Measurements from ENCODE around the gene CCR9.
A peak's percentile ranks its signal among the peaks of the same experiment; 100 is the strongest.

CCR9 gene

GRCh38 chr3:45904931-45905330 is 18.6 kb downstream of the CCR9 start:
- no peak for TF ChIP-seq ZBTB7A (IDR thresholded peaks at IDR 0.05; ENCODE audit: low read depth)
- TF ChIP-seq EGR1 (IDR thresholded peaks at IDR 0.05): no peak
- TF ChIP-seq MAX (IDR thresholded peaks at IDR 0.05): no peak
- TF ChIP-seq REST (IDR thresholded peaks at IDR 0.05; ENCODE audit: low read depth): no peak
- no peak for TF ChIP-seq CEBPB (IDR thresholded peaks at IDR 0.05)
- no peak for TF ChIP-seq TCF12 (IDR thresholded peaks at IDR 0.05; ENCODE audit: low read depth)
- TF ChIP-seq TAF1 (IDR thresholded peaks at IDR 0.05; ENCODE audit: low read depth): no peak
- no peak for TF ChIP-seq RAD21 (IDR thresholded peaks at IDR 0.05; ENCODE audit: low read depth)
- no peak for TF ChIP-seq CREB1 (IDR thresholded peaks at IDR 0.05; ENCODE audit: low read depth)
- TF ChIP-seq FOXM1 (IDR thresholded peaks at IDR 0.05; ENCODE audit: borderline replicate concordance, low read depth): no peak
- no peak for TF ChIP-seq TEAD4 (IDR thresholded peaks at IDR 0.05)
- no peak for TF ChIP-seq USF1 (IDR thresholded peaks at IDR 0.05)
- TF ChIP-seq NFIC (IDR thresholded peaks at IDR 0.05): no peak
- no peak for TF ChIP-seq YY1 (IDR thresholded peaks at IDR 0.05; ENCODE audit: low read depth)
- no peak for TF ChIP-seq EP300 (IDR thresholded peaks at IDR 0.05; ENCODE audit: borderline replicate concordance)

- TF ChIP-seq TCF12 (IDR thresholded peaks at IDR 0.05; ENCODE audit: low read depth): no peak
- TF ChIP-seq MAX (IDR thresholded peaks at IDR 0.05): no peak
- TF ChIP-seq ZBTB7A (IDR thresholded peaks at IDR 0.05; ENCODE audit: low read depth): no peak
- TF ChIP-seq TEAD4 (IDR thresholded peaks at IDR 0.05): no peak
- TF ChIP-seq USF1 (IDR thresholded peaks at IDR 0.05): no peak
- TF ChIP-seq NFIC (IDR thresholded peaks at IDR 0.05): no peak
- no peak for TF ChIP-seq CEBPB (IDR thresholded peaks at IDR 0.05)
- no peak for TF ChIP-seq EGR1 (IDR thresholded peaks at IDR 0.05)
- TF ChIP-seq CREB1 (IDR thresholded peaks at IDR 0.05; ENCODE audit: low read depth): no peak
- no peak for TF ChIP-seq RAD21 (IDR thresholded peaks at IDR 0.05; ENCODE audit: low read depth)
- TF ChIP-seq REST (IDR thresholded peaks at IDR 0.05; ENCODE audit: low read depth): no peak
- no peak for TF ChIP-seq YY1 (IDR thresholded peaks at IDR 0.05; ENCODE audit: low read depth)
- no peak for TF ChIP-seq TAF1 (IDR thresholded peaks at IDR 0.05; ENCODE audit: low read depth)
- TF ChIP-seq FOXM1 (IDR thresholded peaks at IDR 0.05; ENCODE audit: borderline replicate concordance, low read depth): no peak
- no peak for TF ChIP-seq EP300 (IDR thresholded peaks at IDR 0.05; ENCODE audit: borderline replicate concordance)
These were observed 19.4 kb downstream of the CCR9 start for GRCh38 chr3:45905755-45906154.

GRCh38 chr3:45906681-45907407 is 20.5 kb downstream of the CCR9 start:
- TF ChIP-seq RAD21 (IDR thresholded peaks at IDR 0.05; ENCODE audit: low read depth) (peak; percentile 69), EP300 (IDR thresholded peaks at IDR 0.05; ENCODE audit: borderline replicate concordance) (no peak), CREB1 (IDR thresholded peaks at IDR 0.05; ENCODE audit: low read depth) (no peak)

- no peak for TF ChIP-seq EP300 (IDR thresholded peaks at IDR 0.05; ENCODE audit: borderline replicate concordance)
- no peak for TF ChIP-seq NFIC (IDR thresholded peaks at IDR 0.05)
These were observed 21.7 kb downstream of the CCR9 start for GRCh38 chr3:45907769-45908705.

GRCh38 chr3:45908761-45909160 is 22.4 kb downstream of the CCR9 start:
- TF ChIP-seq TEAD4 (IDR thresholded peaks at IDR 0.05): no peak
- no peak for TF ChIP-seq ZBTB7A (IDR thresholded peaks at IDR 0.05; ENCODE audit: low read depth)
- TF ChIP-seq EP300 (IDR thresholded peaks at IDR 0.05; ENCODE audit: borderline replicate concordance): no peak
- TF ChIP-seq YY1 (IDR thresholded peaks at IDR 0.05; ENCODE audit: low read depth): no peak
- TF ChIP-seq TAF1 (IDR thresholded peaks at IDR 0.05; ENCODE audit: low read depth): no peak
- no peak for TF ChIP-seq USF1 (IDR thresholded peaks at IDR 0.05)
- no peak for TF ChIP-seq TCF12 (IDR thresholded peaks at IDR 0.05; ENCODE audit: low read depth)
- TF ChIP-seq NFIC (IDR thresholded peaks at IDR 0.05): no peak
- TF ChIP-seq REST (IDR thresholded peaks at IDR 0.05; ENCODE audit: low read depth): no peak
- TF ChIP-seq RAD21 (IDR thresholded peaks at IDR 0.05; ENCODE audit: low read depth): no peak
- no peak for TF ChIP-seq MAX (IDR thresholded peaks at IDR 0.05)
